Testis (tissue), 2 donors: ENCODE measurements around the gene ABCB8.

ENCODE experiments used
- CTCF ChIP-seq, 3 experiments: fragments of 450-650 bp in 2 of 3; fragments of 200-600 bp in 1 of 3; sonication (generic) in 1 of 3; IDR thresholded peaks; one replicate each; pipeline ENCODE4 v1.5.1; 2016 to 2019; ENCODE audit warnings: antibody characterized with exemption in 3 of 3, mild to moderate bottlenecking in 2 of 3, moderate library complexity in 1 of 3
- POLR2A ChIP-seq: fragments of 450-650 bp; IDR thresholded peaks from one replicate; pipeline ENCODE4 v1.6.1; 2017; ENCODE audit warnings: antibody characterized with exemption, mild to moderate bottlenecking, moderate library complexity

- TF ChIP-seq POLR2A, result no peak
- TF ChIP-seq CTCF (IDR thresholded peaks at IDR 0.05), result no peak
Measured at GRCh38 chr7:151051108-151051507, 22.9 kb downstream of the ABCB8 start.
